GM18873 (cell line): ENCODE results near the gene HNF1B.

Experiments used
- ATAC-seq: cut with Tn5 transposase; IDR thresholded peaks from one replicate; pipeline ENCODE4 v1.9.1; 2021; ENCODE audit warnings: mild to moderate bottlenecking, moderate library complexity, moderate number of reproducible peaks; ENCODE audit not compliant: unreplicated experiment, low FRiP score

The HNF1B gene

GRCh38 chr17:37762666-37763065 is 17.8 kb upstream of the HNF1B start:
- ATAC-seq, result no peak

GRCh38 chr17:37761961-37762360 is 17.1 kb upstream of the HNF1B start:
- ATAC-seq, result no peak

GRCh38 chr17:37761059-37761458 is 16.2 kb upstream of the HNF1B start:
- ATAC-seq, result peak; percentile 42

- no peak for ATAC-seq
These were observed 14.3 kb upstream of the HNF1B start for GRCh38 chr17:37759014-37759637.

GRCh38 chr17:37756051-37756450 is 11.2 kb upstream of the HNF1B start:
- ATAC-seq, result no peak

GRCh38 chr17:37755455-37755854 is 10.6 kb upstream of the HNF1B start:
- ATAC-seq, result no peak

GRCh38 chr17:37754363-37754762 is 9.5 kb upstream of the HNF1B start:
- ATAC-seq, result no peak

- ATAC-seq, result no peak
These were observed 7.6 kb upstream of the HNF1B start for GRCh38 chr17:37752482-37752881.

GRCh38 chr17:37750768-37751475 is 6.1 kb upstream of the HNF1B start:
- ATAC-seq, result no peak

GRCh38 chr17:37750292-37750691 is 5.4 kb upstream of the HNF1B start:
- ATAC-seq, result no peak

- ATAC-seq, result no peak
These were observed 2.4 kb upstream of the HNF1B start for GRCh38 chr17:37747222-37747621.

- no peak for ATAC-seq
These were observed 1.8 kb upstream of the HNF1B start for GRCh38 chr17:37746617-37747016.

GRCh38 chr17:37745801-37746426 is 1.1 kb upstream of the HNF1B start:
- no peak for ATAC-seq

- no peak for ATAC-seq
These were observed 279 bp downstream of the HNF1B start for GRCh38 chr17:37744633-37744927.

- peak; percentile 9 for ATAC-seq
These were observed 805 bp downstream of the HNF1B start for GRCh38 chr17:37743875-37744632.

- no peak for ATAC-seq
These were observed 1.3 kb downstream of the HNF1B start for GRCh38 chr17:37743612-37743874.

- ATAC-seq, result no peak
These were observed 1.9 kb downstream of the HNF1B start for GRCh38 chr17:37742762-37743611.

GRCh38 chr17:37742116-37742761 is 2.6 kb downstream of the HNF1B start:
- ATAC-seq, result no peak

GRCh38 chr17:37741341-37742115 is 3.3 kb downstream of the HNF1B start:
- ATAC-seq, result no peak
